Stimulated activated CD4-positive, alpha-beta T cell treated with anti-CD3 and anti-CD28 coated beads, TNF-alpha, amount 100 ng/mL, for 24 hours (primary cell): ENCODE results near the gene COX6B1.
"Not testable (repeated sequence)": the region's sequence is repeated elsewhere in the genome, so short reads cannot be mapped to it uniquely, and the experiment has no call there.

Experiments
- DNase-seq, 3 experiments: peaks; one replicate each; pipeline ENCODE4 v3.0.0-alpha.2; 2020; ENCODE audit warnings: low read depth in 3 of 3

Gene COX6B1

GRCh38 chr19:35648017-35648961 is at the start of gene COX6B1:
COX6B1 (plus strand) TSS chr19:35648323; CDS start chr19:35651244, 2,921 bp downstream.
- DNase-seq: peak; percentile 84 to 91 (median 90)

GRCh38 chr19:35601971-35602370 is 46.2 kb upstream of the COX6B1 start:
- no peak for DNase-seq

- not testable (repeated sequence) for DNase-seq
Measured at GRCh38 chr19:35604436-35604835, 43.7 kb upstream of the COX6B1 start.

GRCh38 chr19:35607170-35607569 is 41.0 kb upstream of the COX6B1 start:
- DNase-seq: not testable (repeated sequence)

GRCh38 chr19:35607661-35608060 is 40.5 kb upstream of the COX6B1 start:
- DNase-seq: no peak

GRCh38 chr19:35608251-35608650 is 39.9 kb upstream of the COX6B1 start:
- DNase-seq: no peak

GRCh38 chr19:35609851-35610353 is 38.2 kb upstream of the COX6B1 start:
- no peak for DNase-seq

GRCh38 chr19:35612224-35612558 is 35.9 kb upstream of the COX6B1 start:
- DNase-seq: no peak

- DNase-seq: peak; percentile 91 to 95 (median 93)
Measured at GRCh38 chr19:35612559-35613321, 35.4 kb upstream of the COX6B1 start, which contains the start of gene HAUS5. HAUS5 (plus strand) TSS chr19:35612735; CDS start chr19:35612795, 60 bp downstream.

- no peak for DNase-seq
Measured at GRCh38 chr19:35613574-35613973, 34.5 kb upstream of the COX6B1 start.

- no peak for DNase-seq
Measured at GRCh38 chr19:35615036-35615435, 33.1 kb upstream of the COX6B1 start.

- no peak for DNase-seq
Measured at GRCh38 chr19:35618857-35619256, 29.3 kb upstream of the COX6B1 start.

GRCh38 chr19:35619290-35619923 is 28.7 kb upstream of the COX6B1 start:
- no peak for DNase-seq

- no peak for DNase-seq
Measured at GRCh38 chr19:35620001-35620400, 28.1 kb upstream of the COX6B1 start.

GRCh38 chr19:35621708-35622107 is 26.4 kb upstream of the COX6B1 start:
- no peak for DNase-seq

- DNase-seq: no peak
Measured at GRCh38 chr19:35622750-35623149, 25.4 kb upstream of the COX6B1 start.

GRCh38 chr19:35623327-35624010 is 24.7 kb upstream of the COX6B1 start:
- no peak for DNase-seq

- DNase-seq: no peak
Measured at GRCh38 chr19:35628264-35628564, 19.9 kb upstream of the COX6B1 start.

- peak; percentile 94 to 97 (median 95) for DNase-seq
Measured at GRCh38 chr19:35628565-35629331, 19.4 kb upstream of the COX6B1 start, which contains the start of gene RBM42. RBM42 (plus strand) TSS chr19:35629036; CDS start chr19:35629154, 118 bp downstream.

GRCh38 chr19:35629332-35629633 is 18.8 kb upstream of the COX6B1 start:
- DNase-seq: no peak
